Activated naive CD8-positive, alpha-beta T cell treated with anti-CD3 and anti-CD28 coated beads, Interleukin-2, amount 10 ng/mL, durations not matched to agents 7 days and 5 days (primary cell): Measurements from ENCODE around the gene CREB3L2. TPM values are rescaled to one million over a fixed set of nuclear protein-coding genes. Genes with fewer than 3 reads are reported as not detected.
"Not testable (repeated sequence)": the region's sequence is repeated elsewhere in the genome, so short reads cannot be mapped to it uniquely, and the experiment has no call there.

ENCODE experiments used
- ATAC-seq: fragments of 150-1000 bp; cut with Tn5 transposase; one replicate; pipeline ENCODE4 v1.10.0; 2021; ENCODE audit warnings: low read depth, moderate library complexity
- POLR2A ChIA-PET: fragments of 350-600 bp; sonication (Branson Sonifier 250); formaldehyde crosslinking; loops from one replicate; lab custom pipeline; 2021; ENCODE audit warnings: antibody characterized with exemption; lab: Charles Lee
- DNase-seq: peaks from one replicate; pipeline ENCODE4 v3.0.0; 2021
- H3K27ac Mint-ChIP-seq: one replicate; pipeline ENCODE4 v1.8.0; 2022; ENCODE audit warnings: mild to moderate bottlenecking, mixed read lengths
- H3K27me3 Mint-ChIP-seq: one replicate; pipeline ENCODE4 v1.8.0; 2022; ENCODE audit warnings: mild to moderate bottlenecking, moderate library complexity, mixed read lengths
- H3K36me3 Mint-ChIP-seq: one replicate; pipeline ENCODE4 v1.8.0; 2021; ENCODE audit warnings: mild to moderate bottlenecking, mixed read lengths
- H3K4me1 Mint-ChIP-seq: one replicate; pipeline ENCODE4 v1.8.0; 2021; ENCODE audit warnings: mixed read lengths
- H3K4me3 Mint-ChIP-seq: one replicate; pipeline ENCODE4 v1.8.0; 2022; ENCODE audit warnings: mild to moderate bottlenecking, moderate library complexity, mixed read lengths
- H3K9me3 Mint-ChIP-seq: one replicate; pipeline ENCODE4 v1.8.0; 2021; ENCODE audit warnings: mixed read lengths
- total RNA-seq, 2 experiments: library from RNA; stranded (reverse); gene quantifications; one replicate each; pipeline ENCODE4 v1.2.3, GENCODE V29; 2021

Gene CREB3L2
- total RNA-seq, 2 experiments from 2014 or later = 20.6 to 25.4 TPM

GRCh38 chr7:137968339-137968738 lies 33.5 kb downstream of the CREB3L2 start:
- H3K9me3 Mint-ChIP-seq, H3K27ac Mint-ChIP-seq, POLR2A ChIA-PET, H3K36me3 Mint-ChIP-seq, H3K4me3 Mint-ChIP-seq, H3K4me1 Mint-ChIP-seq, ATAC-seq, H3K27me3 Mint-ChIP-seq, DNase-seq: not testable (repeated sequence)

GRCh38 chr7:137967143-137968018 lies 34.5 kb downstream of the CREB3L2 start:
- Mint-ChIP-seq H3K36me3 (peaks cover 3% of the 10 kb centered on the region), H3K27ac (no peak overlapping the region), H3K27me3 (no peaks in the 10 kb centered on the region), H3K9me3 (no peaks in the 10 kb centered on the region), H3K4me3 (no peak overlapping the region), H3K4me1 (peaks cover 6% of the 10 kb centered on the region)
- POLR2A ChIA-PET = no interaction called here
- DNase-seq = no peak
- ATAC-seq = no peak

- no peak overlapping the region for H3K4me3 Mint-ChIP-seq
- H3K9me3 Mint-ChIP-seq = no peaks in the 10 kb centered on the region
- peaks cover 6% of the 10 kb centered on the region for H3K4me1 Mint-ChIP-seq
- DNase-seq (no peak), ATAC-seq (no peak)
- no peak overlapping the region for H3K27ac Mint-ChIP-seq
- H3K36me3 Mint-ChIP-seq = peaks cover 3% of the 10 kb centered on the region
- POLR2A ChIA-PET = no interaction called here
- H3K27me3 Mint-ChIP-seq = no peaks in the 10 kb centered on the region
These were observed 35.2 kb downstream of the CREB3L2 start for GRCh38 chr7:137966641-137967142.

- Mint-ChIP-seq H3K9me3 (no peaks in the 10 kb centered on the region), H3K4me3 (no peak overlapping the region), H3K27ac (no peak overlapping the region), H3K4me1 (peaks cover 6% of the 10 kb centered on the region), H3K36me3 (peaks cover 3% of the 10 kb centered on the region), H3K27me3 (no peaks in the 10 kb centered on the region)
- POLR2A ChIA-PET = no interaction called here
- ATAC-seq (no peak), DNase-seq (no peak)
These were observed 35.8 kb downstream of the CREB3L2 start for GRCh38 chr7:137965942-137966640.

GRCh38 chr7:137964824-137965545 lies 36.9 kb downstream of the CREB3L2 start:
- Mint-ChIP-seq H3K9me3 (no peaks in the 10 kb centered on the region), H3K4me3 (no peak overlapping the region), H3K27ac (no peak overlapping the region), H3K27me3 (no peaks in the 10 kb centered on the region), H3K4me1 (peaks cover 6% of the 10 kb centered on the region), H3K36me3 (peaks cover 3% of the 10 kb centered on the region)
- DNase-seq (no peak), ATAC-seq (no peak)
- POLR2A ChIA-PET = no interaction called here

- peaks cover 6% of the 10 kb centered on the region for H3K4me1 Mint-ChIP-seq
- peaks cover 10% of the 10 kb centered on the region for H3K36me3 Mint-ChIP-seq
- no peaks in the 10 kb centered on the region for H3K27me3 Mint-ChIP-seq
- no peak overlapping the region for H3K27ac Mint-ChIP-seq
- POLR2A ChIA-PET = no interaction called here
- DNase-seq (no peak), ATAC-seq (no peak)
- H3K4me3 Mint-ChIP-seq = no peak overlapping the region
- H3K9me3 Mint-ChIP-seq = no peaks in the 10 kb centered on the region
These were observed 38.9 kb downstream of the CREB3L2 start for GRCh38 chr7:137962875-137963507.

- POLR2A ChIA-PET = no interaction called here
- no peak for ATAC-seq
- no peak for DNase-seq
- Mint-ChIP-seq H3K4me3 (no peak overlapping the region), H3K36me3 (peaks cover 9% of the 10 kb centered on the region), H3K27ac (no peak overlapping the region), H3K9me3 (no peaks in the 10 kb centered on the region), H3K4me1 (peaks cover 6% of the 10 kb centered on the region), H3K27me3 (no peaks in the 10 kb centered on the region)
These were observed 39.4 kb downstream of the CREB3L2 start for GRCh38 chr7:137962491-137962874.

- ATAC-seq = no peak
- Mint-ChIP-seq H3K4me3 (no peak overlapping the region), H3K4me1 (peaks cover 6% of the 10 kb centered on the region)
These were observed 40.4 kb downstream of the CREB3L2 start for GRCh38 chr7:137961200-137962177.

GRCh38 chr7:137960020-137960419 lies 41.9 kb downstream of the CREB3L2 start:
- H3K9me3 Mint-ChIP-seq = no peaks in the 10 kb centered on the region
- no peaks in the 10 kb centered on the region for H3K27me3 Mint-ChIP-seq
- H3K4me3 Mint-ChIP-seq = no peak overlapping the region
- POLR2A ChIA-PET = no interaction called here
- no peaks in the 10 kb centered on the region for H3K4me1 Mint-ChIP-seq
- H3K27ac Mint-ChIP-seq = no peak overlapping the region
- peaks cover 9% of the 10 kb centered on the region for H3K36me3 Mint-ChIP-seq
- no peak for ATAC-seq
- no peak for DNase-seq

More at GRCh38 chr7:137961200-137962177, 40.4 kb downstream of the CREB3L2 start:
- POLR2A ChIA-PET = interaction anchor here (0.6 kb wide), 1 partner anchor 762 kb away, joined by 4 read pairs; no protein-coding TSS in a partner anchor
- no peak for DNase-seq
- Mint-ChIP-seq H3K9me3 (no peaks in the 10 kb centered on the region), H3K36me3 (peaks cover 9% of the 10 kb centered on the region), H3K27me3 (no peaks in the 10 kb centered on the region), H3K27ac (no peak overlapping the region)

GRCh38 chr7:137958470-137959431 lies 43.1 kb downstream of the CREB3L2 start:
- Mint-ChIP-seq H3K9me3 (no peaks in the 10 kb centered on the region), H3K36me3 (peaks cover 9% of the 10 kb centered on the region), H3K4me3 (no peak overlapping the region), H3K4me1 (no peaks in the 10 kb centered on the region), H3K27ac (no peak overlapping the region), H3K27me3 (no peaks in the 10 kb centered on the region)
- ATAC-seq (no peak), DNase-seq (no peak)
- POLR2A ChIA-PET = no interaction called here

- no peak overlapping the region for H3K27ac Mint-ChIP-seq
These were observed 44.0 kb downstream of the CREB3L2 start for GRCh38 chr7:137957887-137958286.

More at GRCh38 chr7:137957887-137958286, 44.0 kb downstream of the CREB3L2 start:
- no peaks in the 10 kb centered on the region for H3K27me3 Mint-ChIP-seq
- no peak for DNase-seq
- H3K9me3 Mint-ChIP-seq = no peaks in the 10 kb centered on the region
- no peak overlapping the region for H3K4me3 Mint-ChIP-seq
- no peak for ATAC-seq
- POLR2A ChIA-PET = no interaction called here
- H3K36me3 Mint-ChIP-seq = peaks cover 9% of the 10 kb centered on the region
- no peaks in the 10 kb centered on the region for H3K4me1 Mint-ChIP-seq
